Liver (tissue), 9 donors: ENCODE results near the gene PSD4. TPM values are rescaled to one million over a fixed set of nuclear protein-coding genes. Genes with fewer than 3 reads are reported as not detected.

ENCODE experiments used
- DNase-seq: peaks from one replicate; pipeline ENCODE4 v3.0.0-alpha.2; 2017; ENCODE audit warnings: low spot score
- H3K27ac ChIP-seq, 2 donors: one replicate each; pipeline ENCODE4 v1.7.0; 2013; ENCODE audit warnings: inconsistent platforms in 2 of 2, low read length in 2 of 2, control low read depth in 1 of 2, low read depth in 1 of 2, mild to moderate bottlenecking in 1 of 2
- H3K27me3 ChIP-seq, 4 donors: one replicate each; pipeline versions ENCODE4 v1.6.1 to v1.7.0; 2013; ENCODE audit warnings: low read length in 3 of 4, inconsistent platforms in 1 of 4, mild to moderate bottlenecking in 1 of 4, moderate library complexity in 1 of 4; ENCODE audit not compliant: control insufficient read depth in 4 of 4, insufficient read depth in 4 of 4
- H3K36me3 ChIP-seq, 4 donors: one replicate each; pipeline versions ENCODE4 v1.6.1 to v1.7.0; 2013; ENCODE audit warnings: low read length in 3 of 4, mild to moderate bottlenecking in 3 of 4, low read depth in 1 of 4, moderate library complexity in 1 of 4; ENCODE audit not compliant: control insufficient read depth in 4 of 4, insufficient read depth in 3 of 4
- H3K4me1 ChIP-seq, 4 donors: one replicate each; pipeline versions ENCODE4 v1.6.1 to v1.7.0; 2013; ENCODE audit warnings: low read length in 3 of 4, mild to moderate bottlenecking in 3 of 4, moderate library complexity in 1 of 4; ENCODE audit not compliant: control insufficient read depth in 4 of 4, insufficient read depth in 4 of 4
- H3K4me3 ChIP-seq, 3 donors: one replicate each; pipeline versions ENCODE4 v1.6.1 to v1.7.0; 2013; ENCODE audit warnings: low read length in 3 of 3, control low read depth in 1 of 3, low read depth in 1 of 3, mild to moderate bottlenecking in 1 of 3
- H3K9ac ChIP-seq, 2 donors: one replicate each; pipeline ENCODE4 v1.7.0; 2013; ENCODE audit warnings: low read length in 2 of 2, mild to moderate bottlenecking in 2 of 2, moderate library complexity in 2 of 2, control low read depth in 1 of 2, low read depth in 1 of 2
- H3K9me3 ChIP-seq, 4 donors: one replicate each; pipeline versions ENCODE4 v1.6.1 to v1.7.0; 2013; ENCODE audit warnings: low read length in 3 of 4; ENCODE audit not compliant: control insufficient read depth in 4 of 4
- ATF3 ChIP-seq: IDR thresholded peaks from 2 replicates; pipeline ENCODE4 v1.6.1; 2016; ENCODE audit warnings: antibody characterized with exemption
- CTCF ChIP-seq: fragments of 150-350 bp; IDR thresholded peaks from 2 replicates; pipeline ENCODE4 v1.5.1; 2017; ENCODE audit warnings: improper control_type of control experiment, low read depth, low read length; ENCODE audit not compliant: missing input control
- EGR1 ChIP-seq, 2 donors: IDR thresholded peaks; 2 replicates each; pipeline ENCODE4 v1.6.1; 2016 to 2018; ENCODE audit warnings: antibody characterized with exemption in 2 of 2, low read depth in 2 of 2
- FOXA1 ChIP-seq: IDR thresholded peaks from 2 replicates; pipeline ENCODE4 v1.6.1; 2016; ENCODE audit warnings: antibody characterized with exemption
- FOXA2 ChIP-seq: IDR thresholded peaks from 2 replicates; pipeline ENCODE4 v1.6.1; 2016; ENCODE audit warnings: antibody characterized with exemption
- GABPA ChIP-seq, 2 donors: IDR thresholded peaks in 1 of 2; conservative IDR thresholded peaks in 1 of 2; 2 replicates each; pipeline ENCODE4 v1.6.1; 2016; ENCODE audit warnings: antibody characterized with exemption in 2 of 2, mild to moderate bottlenecking in 1 of 2, moderate library complexity in 1 of 2
- HNF4A ChIP-seq, 2 donors: conservative IDR thresholded peaks; 2 replicates each; pipeline ENCODE4 v1.6.1; 2016; ENCODE audit warnings: antibody characterized with exemption in 2 of 2, mild to moderate bottlenecking in 2 of 2
- HNF4G ChIP-seq: IDR thresholded peaks from 2 replicates; pipeline ENCODE4 v1.6.1; 2016; ENCODE audit warnings: antibody characterized with exemption
- NR2F2 ChIP-seq: IDR thresholded peaks from 2 replicates; pipeline ENCODE4 v1.6.1; 2016; ENCODE audit warnings: antibody characterized with exemption
- RAD21 ChIP-seq, 2 donors: IDR thresholded peaks; 2 replicates each; pipeline ENCODE4 v1.6.1; 2016; ENCODE audit warnings: antibody characterized with exemption in 2 of 2, mild to moderate bottlenecking in 2 of 2
- RXRA ChIP-seq, 2 donors: IDR thresholded peaks; 2 replicates each; pipeline ENCODE4 v1.6.1; 2017 to 2018; ENCODE audit warnings: antibody characterized with exemption in 2 of 2, mild to moderate bottlenecking in 1 of 2
- SP1 ChIP-seq: IDR thresholded peaks from 2 replicates; pipeline ENCODE4 v1.6.1; 2018; ENCODE audit warnings: antibody characterized with exemption, mild to moderate bottlenecking
- TAF1 ChIP-seq: conservative IDR thresholded peaks from 2 replicates; pipeline ENCODE4 v1.6.1; 2016; ENCODE audit warnings: antibody characterized with exemption, mild to moderate bottlenecking
- YY1 ChIP-seq: IDR thresholded peaks from 2 replicates; pipeline ENCODE4 v1.6.1; 2016; ENCODE audit warnings: antibody characterized with exemption, mild to moderate bottlenecking
- ZBTB33 ChIP-seq: IDR thresholded peaks from 2 replicates; pipeline ENCODE4 v1.6.1; 2016; ENCODE audit warnings: antibody characterized with exemption
- WGBS: extraction: QIAGEN DNeasy Blood & Tissue Kit; methylation state at CpG from one replicate; pipeline ENCODE4 v1.1.7; 2013; 5-methylcytosine and 5-hydroxymethylcytosine counted together
- polyA plus RNA-seq, 2 donors: library from polyadenylated mRNA; stranded (reverse) in 1 of 2; unstranded in 1 of 2; fragments of 200-250 nt in 1 of 2; fragments of >200 nt in 1 of 2; fragmentation: Nextera tagmentation in 1 of 2; extraction: Ambion mirVana in 1 of 2; gene quantifications; one replicate each; pipeline versions ENCODE4 v1.2.1 to v1.2.3, GENCODE V29; 2013 to 2015
- total RNA-seq, 2 donors: library from RNA; depleted of rRNA; stranded (reverse); fragments of >200 nt; gene quantifications; one replicate each; pipeline ENCODE4 v1.2.3, GENCODE V29; 2014
- donor health status: healthy.
- donor health status: healthy.
- donor health status: healthy.
- donor health status: healthy.
- donor health status: healthy.

PSD4 gene
- total and polyA plus RNA-seq, 4 donors = 16.4 to 83.2 (median 34.4) TPM

- H3K9me3 ChIP-seq = no peaks in the 10 kb centered on the region
- no peaks in the 10 kb centered on the region for H3K4me1 ChIP-seq
- no peak overlapping the region for H3K27ac ChIP-seq
- DNase-seq = no peak
- TF ChIP-seq RXRA (IDR thresholded peaks at IDR 0.05) (no peak), CTCF (peak; percentile 4)
- WGBS = 87% methylated on average over 9 of the region's 9 CpGs
- no peak overlapping the region for H3K9ac ChIP-seq
- no peaks in the 10 kb centered on the region for H3K27me3 ChIP-seq
- H3K4me3 ChIP-seq = no peak overlapping the region
- no peaks in the 10 kb centered on the region for H3K36me3 ChIP-seq
Observed at GRCh38 chr2:113233593-113234550, 60.1 kb downstream of the PSD4 start.

- no peak overlapping the region for H3K9ac ChIP-seq
- TF ChIP-seq ZBTB33 (no peak), ATF3 (no peak), NR2F2 (no peak), HNF4A (conservative IDR thresholded peaks at IDR 0.05) (no peak), RAD21 (IDR thresholded peaks at IDR 0.05) (no peak), EGR1 (IDR thresholded peaks at IDR 0.05; ENCODE audit: low read depth in 2 of 2) (no peak), HNF4G (no peak), FOXA2 (no peak), FOXA1 (no peak), YY1 (no peak), SP1 (no peak), GABPA (IDR thresholded peaks at IDR 0.05 in 1 of 2, conservative IDR thresholded peaks at IDR 0.05 in 1 of 2) (no peak), RXRA (IDR thresholded peaks at IDR 0.05) (no peak), TAF1 (no peak)
- no peaks in the 10 kb centered on the region for H3K36me3 ChIP-seq
- H3K27me3 ChIP-seq = no peaks in the 10 kb centered on the region
- 76% methylated on average over 16 of the region's 16 CpGs for WGBS
- DNase-seq = no peak
- H3K9me3 ChIP-seq = no peaks in the 10 kb centered on the region
- H3K4me1 ChIP-seq = peaks cover 0 to 4% (median 2%) of the 10 kb centered on the region in 4 donors
- H3K27ac ChIP-seq = no peak overlapping the region
- peak overlapping the region in 1 of 3 donors; percentile 51 for H3K4me3 ChIP-seq
Observed at GRCh38 chr2:113234721-113235346, 61.1 kb downstream of the PSD4 start.
